CD4-positive, alpha-beta T cell treated with Interleukin-15 for 1 hour (primary cell): Measurements from ENCODE around the gene DFFB.

Experiments used
- DNase-seq: peaks from one replicate; pipeline ENCODE4 v3.0.0-alpha.2; 2020

Gene DFFB

GRCh38 chr1:3929126-3929525, 71.8 kb downstream of the DFFB start:
- no peak for DNase-seq

- DNase-seq: no peak
Observed at GRCh38 chr1:3930301-3931006, 73.2 kb downstream of the DFFB start.

- DNase-seq: no peak
Observed at GRCh38 chr1:3931007-3931912, 74.0 kb downstream of the DFFB start.

GRCh38 chr1:3932156-3932919, 75.1 kb downstream of the DFFB start:
- DNase-seq: no peak
